Esophagus mucosa (tissue), 1 donor: ENCODE results near the gene MT4. TPM values are rescaled to one million over a fixed set of nuclear protein-coding genes. Genes with fewer than 3 reads are reported as not detected.

ENCODE experiments used
- total RNA-seq: library from RNA; stranded (reverse); gene quantifications from one replicate; pipeline ENCODE4 v1.2.4, GENCODE V29; 2023
- donor health status: DM: yes; HTN: yes; CAD: no.

MT4 gene
- total RNA-seq, 1 donor from 2014 or later, result 8.4 TPM

Other genes starting within 250 kb of the MT4 start
- gene AMFR, start 139.5 kb upstream of the MT4 start, total RNA-seq, result 74.2 TPM
- 99.3 TPM for gene NUDT21, start 113.7 kb upstream of the MT4 start, total RNA-seq
- gene OGFOD1, start 113.5 kb upstream of the MT4 start, total RNA-seq, result 39.0 TPM
- 35.3 TPM for gene BBS2, start 45.0 kb upstream of the MT4 start, total RNA-seq
- not detected for gene MT3, start 24.5 kb downstream of the MT4 start, total RNA-seq
- 220 TPM for gene MT2A, start 43.5 kb downstream of the MT4 start, total RNA-seq
- gene MT1E, start 60.7 kb downstream of the MT4 start, total RNA-seq, result 98.8 TPM
- gene MT1M, start 67.6 kb downstream of the MT4 start, total RNA-seq, result 2.0 TPM
- 2.9 TPM for gene MT1A, start 73.6 kb downstream of the MT4 start, total RNA-seq
- not detected for gene MT1B, start 86.8 kb downstream of the MT4 start, total RNA-seq
- 3.7 TPM for gene MT1F, start 92.9 kb downstream of the MT4 start, total RNA-seq
- 26.3 TPM for gene MT1G, start 103.0 kb downstream of the MT4 start, total RNA-seq
- 5.0 TPM for gene MT1H, start 104.7 kb downstream of the MT4 start, total RNA-seq
- gene MT1X, start 117.4 kb downstream of the MT4 start, total RNA-seq, result 603 TPM
- gene NUP93, start 165.1 kb downstream of the MT4 start, total RNA-seq, result 52.3 TPM